ENCODE data around the gene KDM4C. TPM values are rescaled to one million over a fixed set of nuclear protein-coding genes. Genes with fewer than 3 reads are reported as not detected.

The KDM4C gene
- total RNA-seq, 1 donor from 2014 or later = 26.6 TPM

GRCh38 chr9:6877671-6878161 lies 119.9 kb downstream of the KDM4C start:
- H3K27ac Mint-ChIP-seq = no peak overlapping the region
- H3K27me3 Mint-ChIP-seq = no peaks in the 10 kb centered on the region
- DNase-seq (ENCODE audit: low spot score, unreplicated experiment) = no peak
- TF ChIP-seq, protein P1, sequence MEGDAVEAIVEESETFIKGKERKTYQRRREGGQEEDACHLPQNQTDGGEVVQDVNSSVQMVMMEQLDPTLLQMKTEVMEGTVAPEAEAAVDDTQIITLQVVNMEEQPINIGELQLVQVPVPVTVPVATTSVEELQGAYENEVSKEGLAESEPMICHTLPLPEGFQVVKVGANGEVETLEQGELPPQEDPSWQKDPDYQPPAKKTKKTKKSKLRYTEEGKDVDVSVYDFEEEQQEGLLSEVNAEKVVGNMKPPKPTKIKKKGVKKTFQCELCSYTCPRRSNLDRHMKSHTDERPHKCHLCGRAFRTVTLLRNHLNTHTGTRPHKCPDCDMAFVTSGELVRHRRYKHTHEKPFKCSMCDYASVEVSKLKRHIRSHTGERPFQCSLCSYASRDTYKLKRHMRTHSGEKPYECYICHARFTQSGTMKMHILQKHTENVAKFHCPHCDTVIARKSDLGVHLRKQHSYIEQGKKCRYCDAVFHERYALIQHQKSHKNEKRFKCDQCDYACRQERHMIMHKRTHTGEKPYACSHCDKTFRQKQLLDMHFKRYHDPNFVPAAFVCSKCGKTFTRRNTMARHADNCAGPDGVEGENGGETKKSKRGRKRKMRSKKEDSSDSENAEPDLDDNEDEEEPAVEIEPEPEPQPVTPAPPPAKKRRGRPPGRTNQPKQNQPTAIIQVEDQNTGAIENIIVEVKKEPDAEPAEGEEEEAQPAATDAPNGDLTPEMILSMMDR (IDR thresholded peaks at IDR 0.05; ENCODE audit: unreplicated experiment) = no peak
- no peaks in the 10 kb centered on the region for H3K9me3 Mint-ChIP-seq (ENCODE audit: low read depth)
- peaks cover 10% of the 10 kb centered on the region for H3K4me1 Mint-ChIP-seq (ENCODE audit: low read depth)
- H3K4me3 Mint-ChIP-seq (ENCODE audit: low read depth) = no peak overlapping the region
- H3K36me3 Mint-ChIP-seq (ENCODE audit: insufficient read depth) = peaks cover 2% of the 10 kb centered on the region

- no peak overlapping the region for H3K27ac Mint-ChIP-seq
- H3K4me1 Mint-ChIP-seq (ENCODE audit: low read depth) = peaks cover 8% of the 10 kb centered on the region
- H3K9me3 Mint-ChIP-seq (ENCODE audit: low read depth) = no peaks in the 10 kb centered on the region
- H3K27me3 Mint-ChIP-seq = no peaks in the 10 kb centered on the region
- TF ChIP-seq, protein P1 (IDR thresholded peaks at IDR 0.05; ENCODE audit: unreplicated experiment) = no peak
- peaks cover 4% of the 10 kb centered on the region for H3K36me3 Mint-ChIP-seq (ENCODE audit: insufficient read depth)
- DNase-seq (ENCODE audit: low spot score, unreplicated experiment) = no peak
- H3K4me3 Mint-ChIP-seq (ENCODE audit: low read depth) = no peak overlapping the region
These were observed 122.9 kb downstream of the KDM4C start for GRCh38 chr9:6880626-6881025.

DNA sequence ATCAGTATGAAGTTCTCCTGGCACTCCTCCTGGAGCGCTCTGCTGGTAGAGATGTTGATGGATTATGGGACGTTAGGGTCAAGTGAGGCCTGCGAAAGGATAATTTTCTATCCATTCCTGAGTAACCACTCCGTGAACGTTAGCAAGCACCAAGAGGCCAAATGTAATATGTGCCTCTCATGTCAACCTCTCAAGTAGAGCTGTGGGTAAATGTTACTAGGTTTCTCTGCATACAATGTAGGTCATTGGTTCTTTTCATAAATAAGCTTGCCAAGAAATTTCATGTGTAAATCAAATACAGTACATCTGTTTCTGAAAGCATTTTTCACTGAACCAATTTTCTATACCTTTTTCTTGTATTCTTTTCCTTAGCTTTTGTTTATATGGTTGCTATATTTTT lies 126.3 kb downstream of the KDM4C start:
- no peaks in the 10 kb centered on the region for H3K9me3 Mint-ChIP-seq (ENCODE audit: low read depth)

DNA sequence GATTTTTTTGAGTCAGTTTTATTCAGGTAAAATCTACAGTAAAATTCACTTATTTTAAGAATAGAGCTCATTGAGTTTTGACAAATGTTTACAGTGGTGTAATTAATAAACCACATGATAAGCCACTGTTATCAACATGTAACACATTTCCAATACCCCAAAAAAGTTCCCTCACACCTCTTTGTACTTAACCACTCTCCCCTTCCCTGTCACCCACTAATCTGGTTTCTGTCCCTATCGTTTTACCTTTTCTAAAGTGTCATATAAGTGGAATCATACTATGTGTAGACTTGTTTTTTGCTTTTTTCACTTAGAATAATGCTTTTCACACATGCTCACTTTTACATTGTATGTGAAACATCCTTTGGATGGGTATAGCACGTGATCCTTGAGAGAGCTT lies 127.2 kb downstream of the KDM4C start:
- Mint-ChIP-seq H3K9me3 (ENCODE audit: low read depth) (no peaks in the 10 kb centered on the region), H3K4me1 (ENCODE audit: low read depth) (peaks cover 9% of the 10 kb centered on the region), H3K36me3 (ENCODE audit: insufficient read depth) (peaks cover 13% of the 10 kb centered on the region), H3K27ac (no peak overlapping the region), H3K4me3 (ENCODE audit: low read depth) (no peak overlapping the region), H3K27me3 (no peaks in the 10 kb centered on the region)
- TF ChIP-seq, protein P1 (IDR thresholded peaks at IDR 0.05; ENCODE audit: unreplicated experiment) = no peak
- no peak for DNase-seq (ENCODE audit: low spot score, unreplicated experiment)

More for the DNA sequence above, 126.3 kb downstream of the KDM4C start:
- Mint-ChIP-seq H3K27ac (no peak overlapping the region), H3K36me3 (ENCODE audit: insufficient read depth) (peaks cover 13% of the 10 kb centered on the region), H3K4me3 (ENCODE audit: low read depth) (no peak overlapping the region), H3K27me3 (no peaks in the 10 kb centered on the region), H3K4me1 (ENCODE audit: low read depth) (peaks cover 9% of the 10 kb centered on the region)
- TF ChIP-seq, protein P1 (IDR thresholded peaks at IDR 0.05; ENCODE audit: unreplicated experiment) = no peak
- no peak for DNase-seq (ENCODE audit: low spot score, unreplicated experiment)

- Mint-ChIP-seq H3K9me3 (ENCODE audit: low read depth) (no peaks in the 10 kb centered on the region), H3K4me1 (ENCODE audit: low read depth) (peaks cover 9% of the 10 kb centered on the region), H3K4me3 (ENCODE audit: low read depth) (no peak overlapping the region), H3K27me3 (no peaks in the 10 kb centered on the region), H3K36me3 (ENCODE audit: insufficient read depth) (peaks cover 13% of the 10 kb centered on the region), H3K27ac (no peak overlapping the region)
- TF ChIP-seq, protein P1 (IDR thresholded peaks at IDR 0.05; ENCODE audit: unreplicated experiment) = no peak
- DNase-seq (ENCODE audit: low spot score, unreplicated experiment) = no peak
These were observed 129.3 kb downstream of the KDM4C start for GRCh38 chr9:6887051-6887450.
